Fibroblast of lung (primary cell): Measurements from ENCODE around the gene EFEMP1.

ENCODE experiments used
- EZH2 ChIP-seq: IDR thresholded peaks from 2 replicates; pipeline ENCODE4 v1.5.1; 2012; ENCODE audit warnings: low read length, control low read depth, mild to moderate bottlenecking; ENCODE audit errors: missing control alignments
- TF ChIP-seq, protein P1 (sequence below), 2 donors: IDR thresholded peaks in 1 of 2; conservative IDR thresholded peaks in 1 of 2; 1 replicate in 1 of 2; 2 replicates in 1 of 2; pipeline ENCODE4 v1.5.1; 2011 to 2012; ENCODE audit warnings: low read length in 2 of 2, control low read depth in 1 of 2, inconsistent platforms in 1 of 2, low read depth in 1 of 2, mild to moderate bottlenecking in 1 of 2

GRCh38 chr2:55923982-55924321 lies 370 bp upstream of the EFEMP1 start:
- TF ChIP-seq, protein P1, sequence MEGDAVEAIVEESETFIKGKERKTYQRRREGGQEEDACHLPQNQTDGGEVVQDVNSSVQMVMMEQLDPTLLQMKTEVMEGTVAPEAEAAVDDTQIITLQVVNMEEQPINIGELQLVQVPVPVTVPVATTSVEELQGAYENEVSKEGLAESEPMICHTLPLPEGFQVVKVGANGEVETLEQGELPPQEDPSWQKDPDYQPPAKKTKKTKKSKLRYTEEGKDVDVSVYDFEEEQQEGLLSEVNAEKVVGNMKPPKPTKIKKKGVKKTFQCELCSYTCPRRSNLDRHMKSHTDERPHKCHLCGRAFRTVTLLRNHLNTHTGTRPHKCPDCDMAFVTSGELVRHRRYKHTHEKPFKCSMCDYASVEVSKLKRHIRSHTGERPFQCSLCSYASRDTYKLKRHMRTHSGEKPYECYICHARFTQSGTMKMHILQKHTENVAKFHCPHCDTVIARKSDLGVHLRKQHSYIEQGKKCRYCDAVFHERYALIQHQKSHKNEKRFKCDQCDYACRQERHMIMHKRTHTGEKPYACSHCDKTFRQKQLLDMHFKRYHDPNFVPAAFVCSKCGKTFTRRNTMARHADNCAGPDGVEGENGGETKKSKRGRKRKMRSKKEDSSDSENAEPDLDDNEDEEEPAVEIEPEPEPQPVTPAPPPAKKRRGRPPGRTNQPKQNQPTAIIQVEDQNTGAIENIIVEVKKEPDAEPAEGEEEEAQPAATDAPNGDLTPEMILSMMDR (conservative IDR thresholded peaks at IDR 0.05 in 1 of 2, IDR thresholded peaks at IDR 0.05 in 1 of 2; ENCODE audit: low read depth in 1 of 2, low read length in 2 of 2): no peak
- no peak for TF ChIP-seq EZH2
